GM21529 (cell line): ENCODE results near the gene OMA1.
"Not testable (repeated sequence)": the region's sequence is repeated elsewhere in the genome, so short reads cannot be mapped to it uniquely, and the experiment has no call there.

Experiments
- ATAC-seq: cut with Tn5 transposase; IDR thresholded peaks from one replicate; pipeline ENCODE4 v1.9.1; 2021; ENCODE audit not compliant: unreplicated experiment

OMA1 gene

GRCh38 chr1:58546520-58547308, at the start of gene OMA1:
OMA1 (minus strand) TSS chr1:58546726; CDS start chr1:58539294, 7,432 bp downstream.
- peak; percentile 96 for ATAC-seq

- no peak for ATAC-seq
Observed at GRCh38 chr1:58594546-58594945, 48.0 kb upstream of the OMA1 start.

- ATAC-seq: no peak
Observed at GRCh38 chr1:58592522-58593134, 46.1 kb upstream of the OMA1 start.

GRCh38 chr1:58591806-58592205, 45.3 kb upstream of the OMA1 start:
- no peak for ATAC-seq

GRCh38 chr1:58590019-58590418, 43.5 kb upstream of the OMA1 start:
- ATAC-seq: no peak

GRCh38 chr1:58588396-58588795, 41.9 kb upstream of the OMA1 start:
- no peak for ATAC-seq

GRCh38 chr1:58587667-58588066, 41.1 kb upstream of the OMA1 start:
- no peak for ATAC-seq

GRCh38 chr1:58586271-58586670, 39.7 kb upstream of the OMA1 start:
- ATAC-seq: no peak

GRCh38 chr1:58585581-58586151, 39.1 kb upstream of the OMA1 start:
- no peak for ATAC-seq

- no peak for ATAC-seq
Observed at GRCh38 chr1:58585166-58585565, 38.6 kb upstream of the OMA1 start.

- peak; percentile 80 for ATAC-seq
Observed at GRCh38 chr1:58584082-58584895, 37.8 kb upstream of the OMA1 start.

- no peak for ATAC-seq
Observed at GRCh38 chr1:58583496-58583895, 37.0 kb upstream of the OMA1 start.

- not testable (repeated sequence) for ATAC-seq
Observed at GRCh38 chr1:58582143-58582542, 35.6 kb upstream of the OMA1 start.

- no peak for ATAC-seq
Observed at GRCh38 chr1:58581641-58582040, 35.1 kb upstream of the OMA1 start.

GRCh38 chr1:58580186-58580585, 33.7 kb upstream of the OMA1 start:
- ATAC-seq: no peak

GRCh38 chr1:58577654-58578030, 31.1 kb upstream of the OMA1 start:
- ATAC-seq: no peak

- no peak for ATAC-seq
Observed at GRCh38 chr1:58576727-58577653, 30.5 kb upstream of the OMA1 start, which contains the start of gene TACSTD2. TACSTD2 (minus strand) TSS chr1:58577252; CDS start chr1:58577156, 96 bp downstream.

GRCh38 chr1:58576325-58576726, 29.8 kb upstream of the OMA1 start:
- ATAC-seq: no peak

GRCh38 chr1:58575551-58576324, 29.2 kb upstream of the OMA1 start:
- ATAC-seq: no peak
